Panc1 (cell line): ENCODE results near the gene KRTAP10-4.

Experiments used
- CTCF ChIP-seq: fragments of 450-650 bp; IDR thresholded peaks from 2 replicates; pipeline ENCODE4 v1.5.1; 2017; ENCODE audit warnings: mild to moderate bottlenecking
- POLR2AphosphoS5 ChIP-seq: IDR thresholded peaks from 2 replicates; pipeline ENCODE4 v1.6.1; 2012; ENCODE audit warnings: mild to moderate bottlenecking, low read depth, low read length, moderate library complexity
- REST ChIP-seq, 2 experiments: IDR thresholded peaks; 2 replicates each; pipeline ENCODE4 v1.6.1; 2011 to 2012; ENCODE audit warnings: low read depth in 2 of 2, control low read depth in 1 of 2, low read length in 1 of 2, mild to moderate bottlenecking in 1 of 2, moderate library complexity in 1 of 2; ENCODE audit not compliant: insufficient read depth in 1 of 2
- SIN3A ChIP-seq: IDR thresholded peaks from 2 replicates; pipeline ENCODE4 v1.6.1; 2012; ENCODE audit warnings: low read depth, mild to moderate bottlenecking, low read length, moderate library complexity, borderline replicate concordance; ENCODE audit not compliant: insufficient read depth
- TCF7L2 ChIP-seq: IDR thresholded peaks from 2 replicates; pipeline ENCODE4 v1.6.1; 2011; ENCODE audit warnings: mild to moderate bottlenecking, low read depth, low read length, inconsistent platforms

- TF ChIP-seq CTCF (no peak), POLR2AphosphoS5 (no peak), REST (IDR thresholded peaks at IDR 0.05; ENCODE audit: insufficient read depth in 1 of 2, low read depth in 2 of 2, low read length in 1 of 2) (no peak), SIN3A (no peak), TCF7L2 (no peak)
These were observed 40.8 kb upstream of the KRTAP10-4 start for GRCh38 chr21:44532712-44533111.
